ENCODE results near the gene MANBA.

The MANBA gene

DNA sequence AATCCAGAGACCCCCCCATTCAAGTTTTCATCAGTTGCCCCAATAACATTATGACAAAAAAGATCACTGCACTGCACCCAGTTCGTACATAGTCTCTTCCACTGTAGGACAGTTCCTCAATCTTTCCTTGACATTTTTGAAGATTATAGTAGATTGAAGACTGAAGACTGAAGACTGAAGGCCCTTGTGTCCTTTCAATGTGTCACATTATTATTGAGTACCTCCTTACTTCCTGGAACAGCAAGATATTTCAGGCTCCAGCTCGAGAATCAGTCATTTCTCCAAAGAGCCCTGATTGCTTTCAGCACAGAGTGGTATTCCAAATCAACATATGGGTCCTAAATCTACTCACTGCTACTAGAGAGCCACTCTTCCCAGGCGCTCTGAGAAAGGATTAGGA is 75.0 kb downstream of the MANBA start:
- Histone ChIP-seq H3K27ac (ENCODE audit: poor library complexity, severe bottlenecking) (peak overlapping the region; percentile 90), H3K4me3 (ENCODE audit: severe bottlenecking) (no peak overlapping the region), H3K9me3 (ENCODE audit: severe bottlenecking) (no peaks in the 10 kb centered on the region), H3K27me3 (ENCODE audit: insufficient read depth, poor library complexity, severe bottlenecking) (no peaks in the 10 kb centered on the region), H3K36me3 (ENCODE audit: low read depth) (peaks cover 18% of the 10 kb centered on the region; the same call in 1 of the 2 replicates), H3K4me1 (ENCODE audit: insufficient read depth, poor library complexity, severe bottlenecking) (peaks cover 40% of the 10 kb centered on the region)
- no peak for ATAC-seq (ENCODE audit: low read depth)
- no peak for DNase-seq (ENCODE audit: low spot score)
- TF ChIP-seq, protein P1, sequence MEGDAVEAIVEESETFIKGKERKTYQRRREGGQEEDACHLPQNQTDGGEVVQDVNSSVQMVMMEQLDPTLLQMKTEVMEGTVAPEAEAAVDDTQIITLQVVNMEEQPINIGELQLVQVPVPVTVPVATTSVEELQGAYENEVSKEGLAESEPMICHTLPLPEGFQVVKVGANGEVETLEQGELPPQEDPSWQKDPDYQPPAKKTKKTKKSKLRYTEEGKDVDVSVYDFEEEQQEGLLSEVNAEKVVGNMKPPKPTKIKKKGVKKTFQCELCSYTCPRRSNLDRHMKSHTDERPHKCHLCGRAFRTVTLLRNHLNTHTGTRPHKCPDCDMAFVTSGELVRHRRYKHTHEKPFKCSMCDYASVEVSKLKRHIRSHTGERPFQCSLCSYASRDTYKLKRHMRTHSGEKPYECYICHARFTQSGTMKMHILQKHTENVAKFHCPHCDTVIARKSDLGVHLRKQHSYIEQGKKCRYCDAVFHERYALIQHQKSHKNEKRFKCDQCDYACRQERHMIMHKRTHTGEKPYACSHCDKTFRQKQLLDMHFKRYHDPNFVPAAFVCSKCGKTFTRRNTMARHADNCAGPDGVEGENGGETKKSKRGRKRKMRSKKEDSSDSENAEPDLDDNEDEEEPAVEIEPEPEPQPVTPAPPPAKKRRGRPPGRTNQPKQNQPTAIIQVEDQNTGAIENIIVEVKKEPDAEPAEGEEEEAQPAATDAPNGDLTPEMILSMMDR (IDR thresholded peaks at IDR 0.05; ENCODE audit: poor library complexity, severe bottlenecking): no peak

DNA sequence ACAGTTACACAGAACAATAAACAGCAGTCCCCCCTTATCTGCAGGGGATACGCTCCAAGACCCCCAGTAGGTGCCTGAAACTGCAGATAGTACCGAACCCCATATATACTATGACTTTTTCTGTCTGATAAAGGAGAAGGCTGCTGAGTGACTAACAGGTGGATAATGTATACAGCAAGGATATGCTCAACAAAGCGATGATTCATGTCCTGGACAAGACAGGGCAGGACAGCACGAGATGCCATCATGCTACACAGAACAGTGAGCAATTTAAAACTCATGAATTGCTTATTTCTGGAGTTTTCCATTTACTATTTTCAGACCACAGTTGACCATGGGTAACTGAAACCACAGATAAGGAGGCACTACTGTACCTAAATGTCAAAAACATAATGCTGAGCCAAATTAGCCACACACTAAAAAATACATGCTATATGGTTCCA is 76.1 kb downstream of the MANBA start:
- ATAC-seq (ENCODE audit: low read depth) (peak; percentile 95), DNase-seq (ENCODE audit: low spot score) (peak; percentile 82)
- no peak overlapping the region for H3K4me3 ChIP-seq (ENCODE audit: severe bottlenecking)
- no peaks in the 10 kb centered on the region for H3K9me3 ChIP-seq (ENCODE audit: severe bottlenecking)
- TF ChIP-seq, protein P1 (IDR thresholded peaks at IDR 0.05; ENCODE audit: poor library complexity, severe bottlenecking): no peak
- H3K36me3 ChIP-seq (ENCODE audit: low read depth): peaks cover 10% of the 10 kb centered on the region; the same call in 1 of the 2 replicates
- H3K4me1 ChIP-seq (ENCODE audit: insufficient read depth, poor library complexity, severe bottlenecking): peaks cover 40% of the 10 kb centered on the region
- peak overlapping the region; percentile 90 for H3K27ac ChIP-seq (ENCODE audit: poor library complexity, severe bottlenecking)
- H3K27me3 ChIP-seq (ENCODE audit: insufficient read depth, poor library complexity, severe bottlenecking): no peaks in the 10 kb centered on the region

DNA sequence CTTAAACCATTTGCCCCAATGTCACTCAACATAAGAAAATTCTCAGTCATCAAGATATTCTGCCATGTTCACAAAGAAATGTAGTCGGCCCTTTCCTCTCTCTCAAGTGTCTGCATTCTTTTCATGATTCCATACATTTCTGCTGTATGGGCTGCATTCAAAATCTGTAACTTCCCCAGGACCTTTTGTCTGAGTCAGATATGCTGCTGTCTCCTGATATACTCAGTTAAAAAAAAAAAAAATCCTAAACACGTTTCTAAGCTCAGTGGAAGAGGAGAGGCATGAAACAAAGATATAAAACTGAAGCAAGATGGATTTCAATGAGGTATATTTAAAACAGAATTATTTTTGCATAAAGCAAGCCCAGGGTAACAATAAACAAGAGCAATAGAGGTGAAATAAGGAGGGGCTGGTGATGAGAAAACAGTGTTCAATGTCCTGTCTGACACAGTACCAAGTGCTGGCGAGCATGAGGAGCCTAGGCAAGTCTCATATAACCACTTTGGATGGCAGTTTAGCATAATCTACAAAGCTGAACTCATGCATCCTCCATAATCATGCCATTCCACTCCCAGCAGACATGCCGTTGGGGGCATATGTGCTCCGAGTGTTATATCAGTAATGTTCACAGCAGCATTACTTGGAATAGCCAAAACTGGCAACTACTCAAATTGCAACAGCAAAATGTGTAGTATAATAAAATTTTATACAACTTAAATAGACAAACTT is 76.7 kb downstream of the MANBA start:
- H3K9me3 ChIP-seq (ENCODE audit: severe bottlenecking): no peaks in the 10 kb centered on the region
- peak; percentile 5; the same call in 1 of the 3 replicates for ATAC-seq (ENCODE audit: low read depth)
- H3K27ac ChIP-seq (ENCODE audit: poor library complexity, severe bottlenecking): peak overlapping the region; percentile 90
- H3K27me3 ChIP-seq (ENCODE audit: insufficient read depth, poor library complexity, severe bottlenecking): no peaks in the 10 kb centered on the region
- no peak overlapping the region for H3K4me3 ChIP-seq (ENCODE audit: severe bottlenecking)
- TF ChIP-seq, protein P1 (IDR thresholded peaks at IDR 0.05; ENCODE audit: poor library complexity, severe bottlenecking): no peak
- DNase-seq (ENCODE audit: low spot score): no peak
- H3K4me1 ChIP-seq (ENCODE audit: insufficient read depth, poor library complexity, severe bottlenecking): peaks cover 45% of the 10 kb centered on the region
- peaks cover 9% of the 10 kb centered on the region; the same call in 1 of the 2 replicates for H3K36me3 ChIP-seq (ENCODE audit: low read depth)

DNA sequence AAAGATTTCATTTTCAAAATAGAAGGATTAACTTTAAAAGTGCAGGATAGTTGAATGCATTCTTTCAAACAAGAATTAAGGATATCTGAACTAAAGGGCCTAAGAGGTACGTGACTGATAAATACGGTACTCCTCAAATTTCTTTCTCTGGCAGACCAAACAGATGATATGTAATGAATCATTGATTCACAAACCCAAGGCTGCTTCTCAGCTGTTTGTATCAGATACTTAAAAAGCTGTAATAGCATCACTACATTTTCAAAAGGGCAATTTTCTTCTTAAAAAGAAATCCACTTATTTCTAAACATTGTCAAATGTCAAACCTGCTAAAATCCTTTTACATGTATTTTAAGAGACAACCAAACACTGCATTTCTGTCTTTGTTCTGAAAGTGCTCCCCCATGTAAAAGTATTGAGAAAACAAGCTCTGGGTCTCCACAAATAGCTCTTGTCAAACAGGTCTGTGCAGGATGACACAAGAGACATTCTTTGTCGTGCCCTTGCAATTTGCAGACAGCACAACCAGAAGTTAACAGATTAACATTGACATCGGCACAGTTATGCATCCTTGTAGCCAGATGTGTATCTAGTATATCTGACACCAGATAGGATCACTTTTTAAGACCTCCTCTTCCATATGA is 82.0 kb downstream of the MANBA start:
- TF ChIP-seq, protein P1 (IDR thresholded peaks at IDR 0.05; ENCODE audit: poor library complexity, severe bottlenecking): no peak
- no peak for DNase-seq (ENCODE audit: low spot score)

More for the DNA sequence above, 82.0 kb downstream of the MANBA start:
- Histone ChIP-seq H3K4me1 (ENCODE audit: insufficient read depth, poor library complexity, severe bottlenecking) (peaks cover 26% of the 10 kb centered on the region), H3K27me3 (ENCODE audit: insufficient read depth, poor library complexity, severe bottlenecking) (no peaks in the 10 kb centered on the region), H3K36me3 (ENCODE audit: low read depth) (no peaks in the 10 kb centered on the region), H3K4me3 (ENCODE audit: severe bottlenecking) (no peak overlapping the region), H3K9me3 (ENCODE audit: severe bottlenecking) (no peaks in the 10 kb centered on the region), H3K27ac (ENCODE audit: poor library complexity, severe bottlenecking) (peak overlapping the region; percentile 51)
- ATAC-seq (ENCODE audit: low read depth): peak; percentile 62

Data from RWPE2 (cell line).